Epithelial cell of esophagus (primary cell): ENCODE data around the gene DOK7.

Experiments
- DNase-seq: peaks from one replicate; pipeline ENCODE4 v3.0.0; 2010; ENCODE audit warnings: low read depth
- H3K4me3 ChIP-seq: 2 replicates; pipeline ENCODE4 v1.5.1; 2011; ENCODE audit warnings: mild to moderate bottlenecking, low read length, control low read depth
- TF ChIP-seq, protein P1 (sequence below): IDR thresholded peaks from 2 replicates; pipeline ENCODE4 v1.5.1; 2011; ENCODE audit warnings: low read depth, mild to moderate bottlenecking, low read length, control low read depth, inconsistent platforms; ENCODE audit not compliant: insufficient read depth; ENCODE audit errors: missing control alignments

Gene DOK7

GRCh38 chr4:3512719-3513118, 49.6 kb downstream of the DOK7 start:
- TF ChIP-seq, protein P1, sequence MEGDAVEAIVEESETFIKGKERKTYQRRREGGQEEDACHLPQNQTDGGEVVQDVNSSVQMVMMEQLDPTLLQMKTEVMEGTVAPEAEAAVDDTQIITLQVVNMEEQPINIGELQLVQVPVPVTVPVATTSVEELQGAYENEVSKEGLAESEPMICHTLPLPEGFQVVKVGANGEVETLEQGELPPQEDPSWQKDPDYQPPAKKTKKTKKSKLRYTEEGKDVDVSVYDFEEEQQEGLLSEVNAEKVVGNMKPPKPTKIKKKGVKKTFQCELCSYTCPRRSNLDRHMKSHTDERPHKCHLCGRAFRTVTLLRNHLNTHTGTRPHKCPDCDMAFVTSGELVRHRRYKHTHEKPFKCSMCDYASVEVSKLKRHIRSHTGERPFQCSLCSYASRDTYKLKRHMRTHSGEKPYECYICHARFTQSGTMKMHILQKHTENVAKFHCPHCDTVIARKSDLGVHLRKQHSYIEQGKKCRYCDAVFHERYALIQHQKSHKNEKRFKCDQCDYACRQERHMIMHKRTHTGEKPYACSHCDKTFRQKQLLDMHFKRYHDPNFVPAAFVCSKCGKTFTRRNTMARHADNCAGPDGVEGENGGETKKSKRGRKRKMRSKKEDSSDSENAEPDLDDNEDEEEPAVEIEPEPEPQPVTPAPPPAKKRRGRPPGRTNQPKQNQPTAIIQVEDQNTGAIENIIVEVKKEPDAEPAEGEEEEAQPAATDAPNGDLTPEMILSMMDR, result no peak

GRCh38 chr4:3513807-3514206, 50.7 kb downstream of the DOK7 start:
- TF ChIP-seq, protein P1, result no peak
- H3K4me3 ChIP-seq, result no peak overlapping the region
- no peak for DNase-seq

More at GRCh38 chr4:3512719-3513118, 49.6 kb downstream of the DOK7 start:
- DNase-seq, result no peak
- no peak overlapping the region for H3K4me3 ChIP-seq

DNA sequence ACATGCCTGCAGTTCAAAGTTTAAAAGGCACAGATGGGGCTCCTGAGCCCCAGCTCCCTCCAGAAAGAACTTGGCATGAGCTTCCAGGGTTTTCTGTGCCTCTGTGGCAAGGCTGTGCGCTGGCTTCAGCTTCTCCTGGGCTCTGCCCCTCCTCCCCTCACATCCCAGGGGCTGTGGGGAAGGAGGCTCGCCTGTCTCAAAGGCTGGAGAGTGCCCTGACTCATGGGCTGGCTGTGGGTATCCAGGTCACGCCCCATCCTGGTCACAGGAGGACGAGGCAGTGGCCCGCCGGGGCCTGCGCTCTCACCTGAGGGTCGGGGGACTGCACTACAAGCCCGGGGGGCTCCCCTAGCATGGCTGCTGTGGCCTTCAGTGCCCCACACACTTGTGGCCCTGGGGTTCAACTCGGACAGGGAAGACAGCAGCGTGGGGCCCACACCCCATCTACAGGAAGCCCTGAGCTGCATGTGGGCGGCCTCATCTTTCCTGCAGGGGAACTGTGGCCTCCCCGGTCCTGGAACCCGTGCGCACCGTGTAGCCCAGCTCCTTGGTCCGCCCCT, 51.2 kb downstream of the DOK7 start:
- TF ChIP-seq, protein P1, result no peak
- H3K4me3 ChIP-seq, result no peak overlapping the region
- no peak for DNase-seq

DNA sequence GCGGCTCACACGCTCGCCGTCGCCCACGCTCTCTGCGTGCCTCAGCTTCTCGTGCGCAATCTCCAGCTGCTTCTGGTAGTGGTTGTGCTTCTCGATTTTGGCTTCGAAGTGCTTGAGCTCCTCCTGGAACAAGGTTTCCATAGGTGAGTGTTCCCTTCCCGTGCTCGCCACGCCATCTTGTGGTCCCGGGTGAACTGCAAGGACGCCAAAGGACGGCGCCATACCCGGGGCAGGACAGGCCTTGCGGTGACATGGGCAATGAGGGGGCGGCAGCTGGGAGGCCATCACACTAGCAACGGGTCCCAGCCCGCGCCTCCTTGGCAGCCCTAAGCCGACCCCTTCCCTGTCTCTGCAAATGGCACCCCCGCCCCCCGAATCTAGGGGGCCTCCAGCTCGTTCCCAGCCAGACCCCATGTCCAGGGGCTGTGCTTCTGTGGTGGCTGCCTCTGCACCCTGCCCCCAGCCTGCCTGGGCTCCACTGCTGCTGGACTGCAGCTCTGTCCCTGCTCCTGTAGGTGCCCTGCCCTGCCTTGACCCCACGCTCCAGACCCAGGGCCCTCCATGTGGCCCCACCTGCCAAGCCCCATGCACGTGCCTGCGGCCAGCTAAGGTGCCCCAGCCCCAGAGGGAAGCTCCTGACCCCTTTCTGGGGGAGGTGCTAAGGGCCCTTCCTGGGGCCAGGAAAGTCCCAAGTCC, 51.8 kb downstream of the DOK7 start:
- TF ChIP-seq, protein P1, result peak; percentile 50
- no peak overlapping the region for H3K4me3 ChIP-seq
- peak; percentile 27 for DNase-seq

DNA sequence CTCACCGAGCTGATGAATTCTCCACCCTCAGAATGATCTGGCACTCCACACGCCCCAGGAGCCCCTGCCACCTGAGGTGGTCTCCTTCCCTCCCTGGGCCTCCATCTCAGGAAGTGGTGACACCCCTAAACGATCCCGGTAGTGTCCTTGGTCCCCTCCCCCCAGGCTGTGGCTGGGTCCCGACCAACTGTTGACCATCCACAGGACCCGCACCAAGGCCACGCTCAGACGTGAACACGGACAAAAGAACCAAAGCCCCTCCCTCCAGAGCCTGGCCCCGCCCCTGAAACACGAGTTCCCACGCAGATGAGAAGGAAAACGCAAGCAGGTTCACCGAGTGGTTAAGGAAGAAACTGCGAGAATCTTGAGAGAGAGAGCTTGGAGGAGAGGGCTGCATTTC, 52.5 kb downstream of the DOK7 start:
- no peak for DNase-seq
- no peak overlapping the region for H3K4me3 ChIP-seq
- TF ChIP-seq, protein P1, result no peak

DNA sequence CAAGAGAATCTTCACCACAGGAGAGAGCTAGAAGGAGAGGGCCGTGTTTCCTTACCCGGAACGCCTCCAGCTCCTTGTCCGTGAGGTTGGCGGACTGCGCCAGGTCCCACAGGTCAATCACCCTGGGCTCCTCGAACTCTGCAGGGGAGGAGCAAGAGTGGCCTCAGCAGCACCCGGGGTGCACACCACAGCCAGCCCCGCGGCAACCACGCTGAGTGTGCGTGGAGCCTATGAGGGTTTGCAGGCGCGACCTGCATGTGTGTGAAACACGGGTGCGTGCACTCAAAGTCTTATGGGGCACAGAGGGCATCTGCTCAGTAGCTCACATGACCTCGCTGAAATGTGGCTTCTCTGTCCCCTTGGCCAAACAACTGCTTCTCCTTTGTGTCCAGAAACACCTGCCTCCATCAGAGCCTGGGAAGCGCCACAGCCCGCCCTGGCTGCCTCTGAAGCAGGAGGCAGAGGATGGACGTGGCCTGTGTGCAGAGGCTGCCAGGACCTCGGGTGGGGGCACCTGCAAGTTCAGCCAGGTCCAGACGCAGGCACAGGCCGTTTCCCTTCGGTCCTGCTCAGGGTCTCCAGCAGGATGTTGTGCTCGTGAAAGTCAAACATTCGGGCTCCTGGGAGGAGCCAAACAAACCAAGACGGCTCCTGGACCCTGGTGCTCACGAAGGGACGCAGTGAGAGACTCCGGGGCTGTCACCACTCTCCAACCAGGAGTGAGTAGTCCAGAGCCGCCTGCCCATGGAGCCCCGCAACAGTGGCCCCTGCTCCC, 53.1 kb downstream of the DOK7 start:
- TF ChIP-seq, protein P1, result no peak
- no peak for DNase-seq
- H3K4me3 ChIP-seq, result no peak overlapping the region
